ENCODE results near the gene SPEM2.

The SPEM2 gene

GRCh38 chr17:7410634-7411426 is 14.6 kb upstream of the SPEM2 start:
- H3K27me3 ChIP-seq (ENCODE audit: control insufficient read depth in 1 of 2, insufficient read depth in 2 of 2, low read length in 2 of 2), result no peaks in the 10 kb centered on the region
- H3K4me3 ChIP-seq (ENCODE audit: low read length in 2 of 2), result no peak overlapping the region
- no peak overlapping the region for H3K9ac ChIP-seq (ENCODE audit: low read length in 2 of 2)

GRCh38 chr17:7411427-7411750 is 14.0 kb upstream of the SPEM2 start:
- Histone ChIP-seq H3K9ac (ENCODE audit: low read length in 2 of 2) (no peak overlapping the region), H3K4me3 (ENCODE audit: low read length in 2 of 2) (no peak overlapping the region), H3K27ac (ENCODE audit: low read length) (no peak overlapping the region), H3K36me3 (ENCODE audit: control insufficient read depth in 2 of 2, insufficient read depth in 2 of 2, low read length in 2 of 2) (peaks cover 16 to 18% of the 10 kb centered on the region in 2 donors), H3K4me1 (ENCODE audit: control insufficient read depth, insufficient read depth, low read length) (no peaks in the 10 kb centered on the region), H3K9me3 (ENCODE audit: control insufficient read depth in 2 of 2, low read length in 2 of 2) (no peaks in the 10 kb centered on the region), H3K27me3 (ENCODE audit: control insufficient read depth in 1 of 2, insufficient read depth in 2 of 2, low read length in 2 of 2) (no peaks in the 10 kb centered on the region)

More at GRCh38 chr17:7410634-7411426, 14.6 kb upstream of the SPEM2 start:
- Histone ChIP-seq H3K36me3 (ENCODE audit: control insufficient read depth in 2 of 2, insufficient read depth in 2 of 2, low read length in 2 of 2) (peaks cover 16 to 18% of the 10 kb centered on the region in 2 donors), H3K9me3 (ENCODE audit: control insufficient read depth in 2 of 2, low read length in 2 of 2) (no peaks in the 10 kb centered on the region), H3K4me1 (ENCODE audit: control insufficient read depth, insufficient read depth, low read length) (peaks cover 3% of the 10 kb centered on the region), H3K27ac (ENCODE audit: low read length) (no peak overlapping the region)

GRCh38 chr17:7413346-7413985 is 11.9 kb upstream of the SPEM2 start:
- Histone ChIP-seq H3K27me3 (ENCODE audit: control insufficient read depth in 1 of 2, insufficient read depth in 2 of 2, low read length in 2 of 2) (no peaks in the 10 kb centered on the region), H3K4me1 (ENCODE audit: control insufficient read depth, insufficient read depth, low read length) (no peaks in the 10 kb centered on the region), H3K36me3 (ENCODE audit: control insufficient read depth in 2 of 2, insufficient read depth in 2 of 2, low read length in 2 of 2) (peaks cover 16 to 20% of the 10 kb centered on the region in 2 donors), H3K9ac (ENCODE audit: low read length in 2 of 2) (no peak overlapping the region), H3K9me3 (ENCODE audit: control insufficient read depth in 2 of 2, low read length in 2 of 2) (no peaks in the 10 kb centered on the region), H3K4me3 (ENCODE audit: low read length in 2 of 2) (no peak overlapping the region), H3K27ac (ENCODE audit: low read length) (no peak overlapping the region)

- Histone ChIP-seq H3K36me3 (ENCODE audit: control insufficient read depth in 2 of 2, insufficient read depth in 2 of 2, low read length in 2 of 2) (peaks cover 10 to 12% of the 10 kb centered on the region in 2 donors), H3K9me3 (ENCODE audit: control insufficient read depth in 2 of 2, low read length in 2 of 2) (no peaks in the 10 kb centered on the region), H3K27me3 (ENCODE audit: control insufficient read depth in 1 of 2, insufficient read depth in 2 of 2, low read length in 2 of 2) (no peaks in the 10 kb centered on the region), H3K4me3 (ENCODE audit: low read length in 2 of 2) (no peak overlapping the region), H3K9ac (ENCODE audit: low read length in 2 of 2) (no peak overlapping the region), H3K27ac (ENCODE audit: low read length) (no peak overlapping the region), H3K4me1 (ENCODE audit: control insufficient read depth, insufficient read depth, low read length) (no peaks in the 10 kb centered on the region)
These were observed 10.6 kb upstream of the SPEM2 start for GRCh38 chr17:7414837-7415236.

- H3K9ac ChIP-seq (ENCODE audit: low read length in 2 of 2), result no peak overlapping the region
- H3K27ac ChIP-seq (ENCODE audit: low read length), result no peak overlapping the region
These were observed 9.6 kb upstream of the SPEM2 start for GRCh38 chr17:7415784-7416183.

GRCh38 chr17:7416323-7416722 is 9.1 kb upstream of the SPEM2 start:
- Histone ChIP-seq H3K27me3 (ENCODE audit: control insufficient read depth in 1 of 2, insufficient read depth in 2 of 2, low read length in 2 of 2) (no peaks in the 10 kb centered on the region), H3K9ac (ENCODE audit: low read length in 2 of 2) (no peak overlapping the region), H3K4me1 (ENCODE audit: control insufficient read depth, insufficient read depth, low read length) (no peaks in the 10 kb centered on the region), H3K36me3 (ENCODE audit: control insufficient read depth in 2 of 2, insufficient read depth in 2 of 2, low read length in 2 of 2) (peaks cover 7 to 8% of the 10 kb centered on the region in 2 donors), H3K4me3 (ENCODE audit: low read length in 2 of 2) (no peak overlapping the region), H3K27ac (ENCODE audit: low read length) (no peak overlapping the region), H3K9me3 (ENCODE audit: control insufficient read depth in 2 of 2, low read length in 2 of 2) (no peaks in the 10 kb centered on the region)

More at GRCh38 chr17:7415784-7416183, 9.6 kb upstream of the SPEM2 start:
- Histone ChIP-seq H3K4me3 (ENCODE audit: low read length in 2 of 2) (no peak overlapping the region), H3K9me3 (ENCODE audit: control insufficient read depth in 2 of 2, low read length in 2 of 2) (no peaks in the 10 kb centered on the region), H3K27me3 (ENCODE audit: control insufficient read depth in 1 of 2, insufficient read depth in 2 of 2, low read length in 2 of 2) (no peaks in the 10 kb centered on the region), H3K4me1 (ENCODE audit: control insufficient read depth, insufficient read depth, low read length) (no peaks in the 10 kb centered on the region), H3K36me3 (ENCODE audit: control insufficient read depth in 2 of 2, insufficient read depth in 2 of 2, low read length in 2 of 2) (peaks cover 7 to 8% of the 10 kb centered on the region in 2 donors)

GRCh38 chr17:7417056-7417655 is 8.3 kb upstream of the SPEM2 start:
- peaks cover 7 to 8% of the 10 kb centered on the region in 2 donors for H3K36me3 ChIP-seq (ENCODE audit: control insufficient read depth in 2 of 2, insufficient read depth in 2 of 2, low read length in 2 of 2)
- H3K9ac ChIP-seq (ENCODE audit: low read length in 2 of 2), result no peak overlapping the region
- no peaks in the 10 kb centered on the region for H3K9me3 ChIP-seq (ENCODE audit: control insufficient read depth in 2 of 2, low read length in 2 of 2)
- no peak overlapping the region for H3K4me3 ChIP-seq (ENCODE audit: low read length in 2 of 2)
- H3K27ac ChIP-seq (ENCODE audit: low read length), result no peak overlapping the region
- H3K27me3 ChIP-seq (ENCODE audit: control insufficient read depth in 1 of 2, insufficient read depth in 2 of 2, low read length in 2 of 2), result no peaks in the 10 kb centered on the region
- H3K4me1 ChIP-seq (ENCODE audit: control insufficient read depth, insufficient read depth, low read length), result no peaks in the 10 kb centered on the region

GRCh38 chr17:7418472-7419152 is 6.8 kb upstream of the SPEM2 start:
- Histone ChIP-seq H3K4me1 (ENCODE audit: control insufficient read depth, insufficient read depth, low read length) (no peaks in the 10 kb centered on the region), H3K27ac (ENCODE audit: low read length) (no peak overlapping the region), H3K36me3 (ENCODE audit: control insufficient read depth in 2 of 2, insufficient read depth in 2 of 2, low read length in 2 of 2) (peaks cover 7 to 8% of the 10 kb centered on the region in 2 donors), H3K27me3 (ENCODE audit: control insufficient read depth in 1 of 2, insufficient read depth in 2 of 2, low read length in 2 of 2) (no peaks in the 10 kb centered on the region), H3K9ac (ENCODE audit: low read length in 2 of 2) (no peak overlapping the region), H3K9me3 (ENCODE audit: control insufficient read depth in 2 of 2, low read length in 2 of 2) (no peaks in the 10 kb centered on the region), H3K4me3 (ENCODE audit: low read length in 2 of 2) (no peak overlapping the region)

- Histone ChIP-seq H3K27me3 (ENCODE audit: control insufficient read depth in 1 of 2, insufficient read depth in 2 of 2, low read length in 2 of 2) (no peaks in the 10 kb centered on the region), H3K36me3 (ENCODE audit: control insufficient read depth in 2 of 2, insufficient read depth in 2 of 2, low read length in 2 of 2) (peaks cover 5% of the 10 kb centered on the region in 2 donors), H3K9ac (ENCODE audit: low read length in 2 of 2) (no peak within 1 kb of the TSS), H3K4me3 (ENCODE audit: low read length in 2 of 2) (no peak within 1 kb of the TSS), H3K9me3 (ENCODE audit: control insufficient read depth in 2 of 2, low read length in 2 of 2) (no peaks in the 10 kb centered on the region), H3K27ac (ENCODE audit: low read length) (no peak within 1 kb of the TSS), H3K4me1 (ENCODE audit: control insufficient read depth, insufficient read depth, low read length) (no peaks in the 10 kb centered on the region)
These were observed 5.4 kb upstream of the SPEM2 start, which contains the start of gene SPEM1 for GRCh38 chr17:7419819-7420610. Gene SPEM1, plus strand, starts transcription at chr17:7420324. Its CDS starts 61 bp downstream, at chr17:7420385.

- Histone ChIP-seq H3K4me1 (ENCODE audit: control insufficient read depth, insufficient read depth, low read length) (no peaks in the 10 kb centered on the region), H3K9me3 (ENCODE audit: control insufficient read depth in 2 of 2, low read length in 2 of 2) (no peaks in the 10 kb centered on the region), H3K36me3 (ENCODE audit: control insufficient read depth in 2 of 2, insufficient read depth in 2 of 2, low read length in 2 of 2) (peaks cover 0 to 2% of the 10 kb centered on the region in 2 donors), H3K27ac (ENCODE audit: low read length) (no peak overlapping the region), H3K4me3 (ENCODE audit: low read length in 2 of 2) (no peak overlapping the region), H3K9ac (ENCODE audit: low read length in 2 of 2) (no peak overlapping the region), H3K27me3 (ENCODE audit: control insufficient read depth in 1 of 2, insufficient read depth in 2 of 2, low read length in 2 of 2) (no peaks in the 10 kb centered on the region)
These were observed 4.2 kb upstream of the SPEM2 start for GRCh38 chr17:7421186-7421585.

Data from stomach smooth muscle (tissue), 2 donors.